Endometrium (tissue), 2 donors: ENCODE measurements around the gene ITGB8.

Experiments used
- FAIRE-seq: peaks from 2 replicates; lab custom pipeline; 2012; peaks lifted over from hg19 to GRCh38; lab: Jason Lieb, UNC
- donor health status: control.
- donor health status: control.

ITGB8 gene

GRCh38 chr7:20431146-20431545, 100.4 kb downstream of the ITGB8 start:
- FAIRE-seq: no peak

- FAIRE-seq: no peak
Measured at GRCh38 chr7:20432071-20432470, 101.4 kb downstream of the ITGB8 start.

- FAIRE-seq: no peak
Measured at GRCh38 chr7:20435305-20435704, 104.6 kb downstream of the ITGB8 start.

GRCh38 chr7:20438248-20438647, 107.5 kb downstream of the ITGB8 start:
- FAIRE-seq: no peak

- FAIRE-seq: no peak
Measured at GRCh38 chr7:20438694-20439376, 108.1 kb downstream of the ITGB8 start.

GRCh38 chr7:20439416-20440185, 108.9 kb downstream of the ITGB8 start:
- FAIRE-seq: no peak

GRCh38 chr7:20440472-20441105, 109.9 kb downstream of the ITGB8 start:
- FAIRE-seq: no peak

GRCh38 chr7:20441346-20441745, 110.6 kb downstream of the ITGB8 start:
- no peak for FAIRE-seq

GRCh38 chr7:20441991-20442441, 111.3 kb downstream of the ITGB8 start:
- FAIRE-seq: no peak

GRCh38 chr7:20442951-20443350, 112.3 kb downstream of the ITGB8 start:
- FAIRE-seq: no peak

GRCh38 chr7:20444030-20444800, 113.5 kb downstream of the ITGB8 start:
- peak; percentile 92 for FAIRE-seq

GRCh38 chr7:20447021-20447650, 116.4 kb downstream of the ITGB8 start:
- no peak for FAIRE-seq

- no peak for FAIRE-seq
Measured at GRCh38 chr7:20449176-20449575, 118.5 kb downstream of the ITGB8 start.

GRCh38 chr7:20450536-20450935, 119.8 kb downstream of the ITGB8 start:
- no peak for FAIRE-seq

GRCh38 chr7:20454202-20454601, 123.5 kb downstream of the ITGB8 start:
- FAIRE-seq: no peak

GRCh38 chr7:20456701-20457100, 126.0 kb downstream of the ITGB8 start:
- FAIRE-seq: no peak

GRCh38 chr7:20458521-20458920, 127.8 kb downstream of the ITGB8 start:
- no peak for FAIRE-seq

- no peak for FAIRE-seq
Measured at GRCh38 chr7:20459419-20459818, 128.7 kb downstream of the ITGB8 start.

GRCh38 chr7:20464891-20465290, 134.2 kb downstream of the ITGB8 start:
- no peak for FAIRE-seq
